Suppressor macrophage treated with lipopolysaccharide for 1 hour (primary cell): ENCODE measurements around the gene GCSAML.
"Not testable (repeated sequence)": the region's sequence is repeated elsewhere in the genome, so short reads cannot be mapped to it uniquely, and the experiment has no call there.

Source experiments
- DNase-seq, 3 donors: peaks; one replicate each; pipeline ENCODE4 v3.0.0-alpha.2; 2020 to 2022

The GCSAML gene

DNA sequence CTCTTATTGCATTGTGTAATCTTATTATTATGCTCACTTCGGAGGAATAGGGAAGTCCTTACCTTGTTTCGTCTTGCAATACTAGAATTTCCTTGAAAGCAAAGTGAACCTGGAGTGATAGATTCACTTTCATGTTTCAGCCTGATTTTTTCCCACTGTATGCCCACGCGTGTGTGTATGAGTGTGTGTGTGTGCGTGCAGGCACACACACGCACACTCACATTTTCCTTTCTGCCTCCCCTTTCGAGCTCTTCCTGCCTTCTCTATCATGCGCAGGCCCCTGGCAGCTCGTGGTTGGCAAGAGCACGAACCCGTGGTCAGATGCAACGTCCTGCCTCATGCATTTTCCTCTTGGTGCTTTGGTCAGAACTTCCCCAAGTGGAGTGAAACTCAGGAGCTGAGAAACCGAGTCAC, at the start of gene GCSAML:
Gene GCSAML, plus strand, starts transcription at position 366 of the 414 bp plus-strand sequence. CDS start 58 bp downstream, outside the sequence.
- DNase-seq, result peak; percentile 51 to 66 (median 57)

DNA sequence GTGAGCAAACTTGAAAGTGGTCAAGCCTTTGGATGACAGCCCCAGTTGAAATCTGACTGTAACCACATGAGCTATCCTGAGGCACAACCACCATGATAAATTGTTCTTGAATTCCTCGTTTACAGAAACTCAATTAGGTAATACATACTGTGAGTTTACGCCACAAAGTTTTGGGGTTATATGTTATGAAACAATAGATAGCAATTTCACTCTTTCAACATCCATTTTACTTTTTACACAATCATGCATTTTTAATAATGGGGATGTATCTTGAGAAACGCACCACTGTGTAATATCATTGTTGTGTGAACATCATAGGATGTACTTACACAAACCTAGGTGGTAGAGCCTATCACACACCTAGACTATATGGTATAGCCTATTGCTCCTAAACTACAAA, 48.1 kb upstream of the GCSAML start:
- DNase-seq, result peak; percentile 1 to 47 (median 35)

DNA sequence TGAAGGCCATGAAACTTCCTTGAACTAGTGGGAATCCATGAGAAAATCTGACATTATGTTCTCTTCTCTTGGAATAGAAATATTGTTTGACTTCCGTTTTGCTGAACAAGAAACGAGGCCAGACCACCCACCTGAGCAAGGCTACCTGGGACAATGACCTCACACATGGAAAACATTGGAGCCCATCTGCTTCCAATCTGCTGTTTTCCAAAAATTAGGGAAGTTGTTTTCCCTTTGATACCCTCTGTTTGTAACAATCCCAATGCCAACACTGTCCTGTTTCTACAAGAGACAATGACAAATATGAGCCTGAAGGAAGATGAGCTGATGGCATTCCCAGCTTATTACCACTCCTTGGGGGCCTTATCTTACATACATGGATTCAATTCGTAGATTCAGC, 42.1 kb upstream of the GCSAML start:
- DNase-seq, result no peak

DNA sequence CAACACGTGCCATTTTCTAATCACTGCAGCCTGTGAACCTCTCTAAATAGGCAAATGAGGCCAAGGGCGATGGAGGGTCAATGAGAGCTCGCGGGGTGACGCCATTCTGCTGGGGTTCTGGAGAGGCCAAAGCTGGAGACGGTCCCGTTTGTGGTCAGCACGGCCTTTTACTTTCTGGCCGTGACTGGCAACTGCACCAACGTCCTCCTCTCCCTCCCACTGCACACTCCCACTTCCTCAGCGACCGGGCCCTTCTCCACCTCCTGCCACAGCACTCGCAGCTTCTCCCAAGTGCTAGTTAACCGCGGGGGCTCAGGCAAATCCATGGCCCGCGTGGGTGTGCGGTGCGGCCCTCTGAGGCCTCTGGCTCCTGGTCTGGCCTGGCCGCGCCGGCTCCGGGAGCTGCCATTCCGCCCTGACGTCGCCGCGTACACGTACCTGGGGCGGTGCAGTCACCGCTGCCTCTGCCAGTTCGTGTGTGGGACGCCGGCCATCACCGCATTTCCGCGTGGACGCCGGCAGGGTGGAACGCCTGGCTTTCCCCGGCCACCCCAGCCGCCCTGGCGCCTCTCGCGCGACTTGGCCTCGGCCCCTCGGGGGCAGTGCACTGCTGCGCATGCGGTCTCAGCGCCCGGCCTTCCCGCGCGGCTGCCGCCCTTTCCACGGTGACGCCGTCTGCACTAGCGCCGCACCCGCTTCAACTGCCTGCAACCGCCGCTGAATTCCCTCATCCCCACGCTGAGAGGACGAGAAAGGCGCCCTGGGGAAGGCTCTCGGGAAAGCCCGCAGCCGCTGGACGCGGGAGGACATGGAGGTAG, 30.9 kb upstream of the GCSAML start:
- DNase-seq, result peak in 2 of 3 donors; percentile 30 to 33

DNA sequence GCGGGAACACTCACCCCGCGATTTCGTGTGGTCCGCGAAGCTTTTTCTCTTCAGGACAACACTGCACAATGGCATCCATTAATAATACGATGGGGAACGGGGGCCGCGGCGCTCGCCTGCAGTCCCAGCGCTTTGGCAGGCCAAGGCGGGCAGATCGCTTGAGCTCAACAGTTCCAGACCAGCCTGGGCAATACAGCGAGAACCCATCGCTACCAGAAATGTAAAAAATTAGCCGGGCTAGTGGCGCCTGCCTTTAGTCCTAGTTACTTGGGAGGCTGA, 30.4 kb upstream of the GCSAML start:
- no peak for DNase-seq

DNA sequence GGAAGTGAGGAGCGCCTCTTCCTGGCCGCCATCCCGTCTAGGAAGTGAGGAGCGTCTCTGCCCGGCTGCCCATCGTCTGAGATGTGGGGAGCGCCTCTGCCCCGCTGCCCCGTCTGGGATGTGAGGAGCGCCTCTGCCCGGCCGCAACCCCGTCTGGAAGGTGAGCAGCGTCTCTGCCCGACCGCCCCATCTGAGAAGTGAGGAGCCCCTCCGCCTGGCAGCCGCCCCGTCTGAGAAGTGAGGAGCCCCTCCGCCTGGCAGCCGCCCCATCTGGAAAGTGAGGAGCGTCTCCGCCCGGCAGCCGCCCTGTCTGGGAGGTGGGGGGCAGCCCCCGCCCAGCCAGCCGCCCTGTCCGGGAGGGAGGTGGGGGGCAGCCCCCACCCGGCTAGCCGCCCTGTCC, 27.0 kb upstream of the GCSAML start:
- not testable (repeated sequence) for DNase-seq

DNA sequence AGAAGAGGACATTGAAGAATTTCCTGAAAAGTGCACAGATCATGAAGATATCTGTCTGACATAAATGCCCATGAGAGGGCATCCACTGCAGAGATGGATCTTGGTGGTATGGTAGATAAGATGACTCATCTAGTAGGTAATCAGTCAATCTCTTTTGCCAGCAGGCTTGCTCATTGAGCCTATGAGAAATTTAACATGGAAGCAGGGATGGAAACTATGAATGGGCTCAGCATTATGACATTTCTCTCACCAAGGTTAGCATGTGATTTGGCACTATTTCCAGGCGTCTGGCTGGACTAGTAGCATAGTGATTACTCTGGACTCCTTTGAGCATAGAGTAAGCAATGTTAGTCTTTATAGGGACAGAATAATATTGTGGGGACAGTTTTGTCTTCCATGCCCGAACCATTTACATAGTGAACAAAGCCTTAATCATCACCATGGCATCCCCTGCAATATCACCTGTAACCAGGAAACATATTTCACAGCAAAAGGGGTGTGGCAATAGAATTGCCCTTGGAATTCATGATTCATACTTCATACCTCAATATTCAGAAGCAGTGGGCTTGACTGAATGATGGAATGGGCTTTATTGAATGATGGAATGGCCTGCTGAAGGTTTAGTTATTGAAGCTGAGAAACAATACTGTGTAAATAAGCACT, 20.0 kb upstream of the GCSAML start:
- DNase-seq, result peak in 1 of 3 donors; percentile 25

DNA sequence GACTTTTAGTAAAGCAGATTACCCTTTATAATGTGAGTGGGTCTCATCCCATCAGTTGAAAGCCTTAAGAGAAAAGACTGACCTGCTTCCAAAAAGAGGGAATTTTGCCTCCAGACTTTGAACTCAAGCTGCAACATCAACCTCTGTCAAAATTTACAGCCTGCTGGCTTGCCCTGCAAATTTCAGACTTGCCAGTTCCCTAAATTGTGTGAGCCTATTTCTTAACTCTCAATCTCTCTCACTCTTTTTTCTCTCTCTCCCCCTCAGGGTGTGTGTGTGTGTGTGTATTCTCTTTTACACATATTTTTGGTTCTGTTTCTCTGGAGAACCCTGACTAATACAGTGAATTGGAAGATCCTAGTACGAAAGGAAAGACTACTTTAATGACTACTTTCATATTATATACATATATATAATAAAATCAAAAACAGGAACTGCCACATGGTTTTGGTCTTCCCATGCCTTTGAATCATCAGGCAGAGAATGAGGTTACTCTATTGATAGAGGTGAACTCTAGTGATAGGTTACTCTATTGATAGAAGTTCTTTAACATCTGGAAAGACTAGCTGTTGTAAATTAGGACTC, 19.1 kb upstream of the GCSAML start:
- peak; percentile 40 to 68 (median 50) for DNase-seq

DNA sequence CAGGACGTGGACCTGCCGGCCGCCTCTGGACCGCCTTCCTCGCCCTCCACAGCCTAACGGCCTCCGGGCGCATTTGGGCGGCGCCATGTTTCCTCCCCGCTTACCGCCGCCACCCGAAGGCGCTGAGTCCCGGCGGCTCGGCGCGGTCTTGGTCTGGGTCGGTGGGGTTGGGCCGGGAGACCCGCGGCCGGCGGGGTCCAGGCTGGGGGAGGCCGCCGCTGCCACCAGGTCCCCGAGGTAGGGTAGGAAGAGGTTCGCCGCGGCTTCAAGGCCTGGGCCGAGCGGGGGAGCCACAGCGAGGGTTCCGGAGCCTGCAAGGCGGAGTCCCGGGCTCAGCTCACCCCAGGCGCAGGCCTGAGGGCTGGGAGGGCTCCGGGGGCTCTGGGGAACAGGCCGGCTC, 18.1 kb upstream of the GCSAML start:
- no peak for DNase-seq

DNA sequence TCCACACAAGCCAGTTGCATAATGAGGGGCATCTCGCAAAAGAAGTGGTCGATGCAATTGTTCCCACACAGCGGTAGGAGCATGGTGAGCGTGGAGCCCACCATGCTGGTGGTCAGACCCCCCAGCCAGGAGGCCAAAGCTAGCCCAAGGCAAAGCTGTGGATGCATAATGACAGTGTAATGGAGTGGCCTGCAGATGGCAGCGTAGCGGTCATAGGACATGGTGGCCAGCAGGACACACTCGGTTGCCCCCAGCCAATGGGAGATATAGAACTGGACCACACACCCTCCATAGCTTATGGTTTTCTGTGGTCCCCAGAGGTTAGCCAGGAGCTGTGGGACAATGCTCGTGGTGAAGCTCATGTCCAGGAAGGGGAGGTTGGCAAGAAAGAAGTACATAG, 17.0 kb upstream of the GCSAML start:
- DNase-seq, result no peak

DNA sequence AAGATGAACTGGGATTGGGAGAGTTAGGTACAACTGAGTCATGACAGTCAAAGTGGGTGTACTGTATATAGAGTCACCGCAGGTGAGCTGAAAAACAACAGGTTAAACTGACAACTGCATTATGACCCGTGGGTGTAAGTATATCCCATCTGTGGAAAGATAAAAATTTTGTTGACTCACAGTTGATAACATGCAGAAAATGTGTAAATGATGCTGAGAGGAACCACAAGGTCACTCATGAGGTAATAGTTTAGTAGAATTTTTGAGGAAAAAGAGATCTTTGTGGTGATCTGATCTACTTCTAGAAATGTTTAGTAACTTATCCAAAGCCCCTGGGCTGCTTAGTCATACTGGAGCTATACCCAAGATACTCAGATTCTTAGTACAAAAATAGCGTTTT, 13.5 kb upstream of the GCSAML start:
- DNase-seq, result no peak

DNA sequence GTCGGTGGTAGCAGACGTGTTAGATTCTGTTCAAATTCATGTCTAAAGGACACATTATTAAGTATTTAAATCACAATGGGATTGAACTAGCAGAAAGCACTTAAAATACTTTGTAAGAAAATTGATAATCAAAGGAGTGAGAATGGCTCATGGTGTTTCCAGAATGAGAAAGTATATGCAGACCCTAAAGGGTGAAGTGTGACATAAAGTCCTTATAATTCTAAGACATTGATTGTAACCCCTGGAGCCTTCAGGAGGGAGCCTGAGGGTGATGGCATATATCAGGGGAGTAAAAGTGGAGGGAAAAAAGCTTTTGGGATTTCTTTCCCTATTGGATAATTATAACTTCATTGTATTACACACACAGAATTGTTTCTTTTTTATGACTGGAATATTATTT, 12.6 kb upstream of the GCSAML start, which contains the start of gene OR2C3:
Gene OR2C3, minus strand, starts transcription at position 101 of the 400 bp plus-strand sequence. CDS start 3,929 bp downstream, outside the sequence.
- DNase-seq, result no peak

DNA sequence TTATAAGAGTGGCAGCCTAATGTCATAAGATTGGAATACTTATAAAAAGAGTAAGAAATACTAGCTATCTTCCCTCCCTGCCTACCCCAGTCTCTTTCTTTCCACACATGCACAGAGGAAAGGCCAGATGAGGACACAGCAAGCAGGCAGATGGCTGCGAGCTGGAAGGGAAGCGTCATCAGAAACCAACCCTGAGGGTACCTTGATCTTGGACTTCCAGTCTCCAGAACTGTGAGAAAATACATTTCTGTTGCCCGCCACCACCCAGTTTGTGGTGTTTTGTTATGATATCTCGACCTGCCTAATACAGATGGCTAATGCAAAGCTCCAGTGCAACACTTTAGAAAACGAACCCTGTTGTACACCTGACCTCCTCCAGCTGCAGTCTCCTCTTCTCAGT, 10.4 kb upstream of the GCSAML start:
- DNase-seq, result no peak

DNA sequence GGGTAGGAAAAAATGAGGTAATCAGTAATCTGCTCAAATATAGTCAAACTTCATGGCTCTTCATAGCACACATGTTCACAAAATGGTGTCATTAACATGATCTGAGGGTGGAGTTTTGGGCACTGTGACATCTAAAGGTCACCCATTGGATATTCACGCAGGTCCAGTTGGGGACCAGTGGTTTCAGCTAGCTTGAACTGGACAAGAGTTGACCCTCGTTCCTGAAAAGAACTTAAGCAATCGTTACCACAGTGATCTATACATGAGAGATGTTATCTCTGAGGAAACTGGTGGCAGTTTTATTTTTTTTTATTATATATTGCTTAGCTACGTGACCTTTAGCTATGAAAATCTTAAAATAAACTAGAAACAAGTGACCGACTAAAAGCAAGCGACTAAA, 9.7 kb upstream of the GCSAML start:
- DNase-seq, result no peak

DNA sequence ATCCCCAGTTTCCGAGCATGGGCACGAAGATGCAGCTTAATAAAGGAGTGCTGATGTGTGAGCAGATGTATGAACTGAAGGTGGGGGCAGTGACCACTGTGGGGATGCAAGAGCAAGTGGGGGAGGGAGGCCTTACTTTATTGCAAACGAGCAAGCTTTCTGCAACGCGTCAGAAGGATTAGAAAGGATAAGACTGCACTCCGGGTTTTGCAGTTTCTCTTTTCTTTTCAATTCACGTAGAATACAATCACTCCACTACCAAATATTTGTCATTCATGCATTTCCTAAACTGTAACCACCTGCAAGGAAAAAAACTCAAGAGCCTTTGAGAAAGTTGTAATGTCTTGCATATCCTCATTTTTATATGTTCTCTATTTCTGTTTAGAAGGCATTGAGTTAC, 8.4 kb upstream of the GCSAML start:
- no peak for DNase-seq

DNA sequence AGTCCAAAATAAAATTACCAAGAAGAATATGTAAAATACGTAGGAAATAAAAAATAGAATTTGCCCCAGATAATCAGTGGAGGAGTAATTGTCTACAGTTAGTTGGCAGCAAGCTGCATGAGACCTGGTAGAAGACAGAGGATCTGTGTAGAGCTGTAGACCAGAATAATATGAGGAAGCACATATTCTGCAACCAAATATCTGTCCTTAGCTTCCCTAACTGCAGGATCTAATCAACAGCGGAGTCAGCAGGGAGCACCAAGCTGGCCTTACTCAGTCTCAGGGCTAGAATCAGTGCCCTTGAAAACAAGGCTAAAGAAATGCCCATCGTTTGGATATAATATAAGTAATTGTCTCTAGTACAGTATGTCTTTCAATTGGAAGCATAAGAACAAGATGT, 6.1 kb upstream of the GCSAML start:
- DNase-seq, result peak in 1 of 3 donors; percentile 16

DNA sequence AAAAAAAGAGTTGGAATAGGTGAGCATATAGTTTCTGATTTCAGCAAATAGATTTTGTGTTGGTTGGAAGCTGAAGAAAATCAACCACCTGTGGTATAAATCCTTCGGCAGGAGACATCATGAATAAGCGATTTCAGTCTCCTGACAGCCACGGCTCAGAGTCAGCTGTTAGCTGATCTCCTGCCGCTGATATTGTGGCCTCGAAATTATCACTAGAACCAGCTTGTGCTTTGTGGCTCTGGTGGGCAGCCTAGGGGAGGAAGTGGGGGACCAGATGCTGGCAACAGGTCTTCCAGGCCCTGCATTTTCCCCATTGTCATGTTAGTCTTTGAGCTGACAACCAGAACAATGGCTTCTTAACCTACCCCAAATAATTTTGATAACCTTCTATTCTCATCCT, 842 bp upstream of the GCSAML start:
- no peak for DNase-seq

DNA sequence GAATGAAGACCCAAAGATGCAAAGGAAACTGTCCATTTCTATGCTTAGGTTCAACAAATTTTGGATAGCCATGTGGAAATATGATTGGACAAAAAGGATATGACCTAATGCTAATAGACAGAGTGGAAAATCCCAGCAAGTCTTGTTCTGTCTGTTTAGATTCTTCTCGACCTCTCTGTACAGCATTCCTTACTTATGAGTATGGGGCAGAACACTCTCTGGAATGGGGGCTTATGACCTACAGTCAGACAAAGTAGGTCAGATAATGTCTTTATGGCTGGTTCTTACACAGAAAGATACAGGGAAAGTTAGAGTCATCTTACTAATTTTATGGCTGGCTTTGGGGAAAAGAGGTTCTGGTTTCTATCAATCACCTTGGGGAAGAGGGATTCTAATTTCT, 2.8 kb downstream of the GCSAML start:
- DNase-seq, result no peak

DNA sequence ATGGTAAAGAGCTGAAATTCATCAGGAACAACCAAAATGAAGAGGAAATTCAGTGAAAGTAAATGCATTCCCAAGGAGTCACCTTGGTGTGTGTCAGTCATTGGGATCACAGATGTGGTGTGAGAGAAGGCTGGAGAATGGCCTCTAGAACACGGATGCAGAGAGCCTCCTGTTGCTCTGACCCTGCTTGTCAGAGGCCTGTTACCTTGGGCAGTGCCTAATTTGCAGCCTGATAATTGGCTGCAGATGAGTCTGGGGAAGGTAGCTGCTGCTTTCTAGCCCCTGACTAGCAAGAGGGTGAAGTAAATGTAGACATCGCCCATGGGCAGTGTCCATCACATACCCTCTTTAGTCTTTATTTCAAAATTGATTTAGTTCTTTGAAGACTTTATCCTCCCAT, 3.3 kb downstream of the GCSAML start:
- DNase-seq, result no peak

DNA sequence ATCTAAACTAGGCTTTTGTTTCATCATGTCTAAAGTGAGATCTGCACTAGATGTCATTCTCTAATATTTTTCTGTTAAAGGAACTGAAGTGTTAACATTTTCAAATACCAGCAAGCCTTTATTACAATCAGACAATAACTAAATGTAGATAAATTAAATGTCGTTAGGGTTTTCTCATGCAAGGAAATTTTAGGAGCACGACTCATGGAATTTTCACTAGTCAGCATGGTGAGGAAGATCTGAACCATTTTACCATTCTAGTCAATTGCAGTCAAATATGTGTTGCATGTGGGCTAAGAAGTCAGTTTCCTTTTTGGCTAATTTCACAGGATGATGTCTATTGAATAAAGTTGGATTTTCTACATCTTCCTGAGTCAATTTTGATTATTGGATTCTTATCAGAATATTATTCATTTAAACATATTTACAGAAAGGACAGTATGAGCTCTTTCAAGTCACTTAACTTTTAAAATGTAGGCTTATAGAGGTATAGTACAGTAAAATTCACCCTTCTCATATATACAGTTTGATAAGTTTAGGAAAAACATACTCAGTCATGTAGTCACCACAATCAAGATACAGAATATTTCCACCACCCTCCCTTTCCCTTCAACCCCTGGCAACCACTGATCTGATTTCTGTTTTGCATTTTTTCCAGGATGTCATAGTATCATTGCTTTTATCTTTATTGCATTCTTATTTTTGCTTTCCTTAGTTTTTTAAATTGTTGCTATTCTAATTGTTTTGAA, 9.2 kb downstream of the GCSAML start:
- no peak for DNase-seq

DNA sequence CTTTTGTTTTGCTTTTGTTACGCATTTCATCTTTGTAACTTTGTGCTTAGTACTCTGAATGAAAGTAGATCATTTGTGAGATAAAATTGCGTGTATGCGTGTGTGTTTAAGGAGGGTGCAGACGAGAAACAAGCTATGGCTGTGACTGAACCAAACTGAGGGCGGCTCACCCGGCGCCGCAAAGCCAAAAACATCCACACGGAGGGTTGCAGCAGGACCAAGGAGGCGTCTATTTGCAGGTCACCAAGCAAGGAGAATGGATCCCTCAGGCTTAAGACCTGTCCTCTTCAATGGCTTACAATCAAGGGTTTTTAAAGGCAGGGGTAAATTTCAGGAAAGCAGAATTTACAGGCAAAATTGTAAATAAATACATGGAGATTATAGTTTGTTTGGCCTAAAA, 12.8 kb downstream of the GCSAML start:
- no peak for DNase-seq

DNA sequence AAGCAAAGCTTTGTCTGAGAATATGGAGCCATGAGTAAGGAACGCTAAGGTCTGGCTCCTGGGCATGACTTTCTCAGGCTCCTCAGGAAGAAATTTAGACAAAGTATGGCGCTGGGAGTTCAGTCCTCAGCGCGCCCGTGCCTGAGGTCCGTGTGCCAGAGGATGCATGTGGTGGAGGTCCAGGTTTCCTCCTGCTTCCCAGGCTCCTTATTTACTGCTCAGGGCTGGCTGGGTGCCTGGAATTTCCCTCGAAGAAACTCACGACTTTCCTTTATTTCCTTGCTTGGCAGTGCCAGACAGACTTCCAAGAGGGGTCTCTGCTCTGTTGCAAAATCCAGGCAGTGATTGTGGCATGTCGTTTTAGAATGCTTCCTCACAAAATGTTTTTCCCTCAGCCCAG, 13.3 kb downstream of the GCSAML start:
- DNase-seq, result no peak

DNA sequence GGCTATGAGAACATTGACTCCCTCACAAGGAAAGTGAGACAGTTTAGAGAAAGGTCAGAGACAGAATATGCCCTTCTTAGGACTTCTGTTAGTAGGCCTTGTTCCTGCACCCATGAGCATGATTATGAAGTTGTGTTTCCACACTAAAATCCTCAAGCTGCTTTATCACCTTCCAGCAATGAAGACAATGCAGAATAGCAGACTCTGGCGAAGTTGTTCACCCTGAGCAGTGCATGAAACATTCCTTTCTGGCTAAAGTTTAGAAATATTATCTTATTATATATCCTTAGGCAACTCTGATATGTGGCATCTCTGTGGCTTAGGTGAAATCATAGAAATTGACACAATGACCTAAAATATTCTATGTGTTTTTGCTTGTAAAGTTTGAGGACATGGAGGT, 25.3 kb downstream of the GCSAML start:
- no peak for DNase-seq
